ENCODE results near the gene KRT77. TPM values are rescaled to one million over a fixed set of nuclear protein-coding genes. Genes with fewer than 3 reads are reported as not detected.

Gene KRT77
- total RNA-seq, 3 donors from 2014 or later, result not detected

GRCh38 chr12:52683575-52684300 lies 19.6 kb downstream of the KRT77 start:
- DNase-seq (no peak), ATAC-seq (no peak)
- Mint-ChIP-seq H3K4me3 (no peak overlapping the region), H3K27me3 (ENCODE audit: low read depth) (no peaks in the 10 kb centered on the region), H3K36me3 (ENCODE audit: insufficient read depth) (no peaks in the 10 kb centered on the region), H3K9me3 (no peaks in the 10 kb centered on the region), H3K4me1 (ENCODE audit: low read depth) (peaks cover 45% of the 10 kb centered on the region)

DNA sequence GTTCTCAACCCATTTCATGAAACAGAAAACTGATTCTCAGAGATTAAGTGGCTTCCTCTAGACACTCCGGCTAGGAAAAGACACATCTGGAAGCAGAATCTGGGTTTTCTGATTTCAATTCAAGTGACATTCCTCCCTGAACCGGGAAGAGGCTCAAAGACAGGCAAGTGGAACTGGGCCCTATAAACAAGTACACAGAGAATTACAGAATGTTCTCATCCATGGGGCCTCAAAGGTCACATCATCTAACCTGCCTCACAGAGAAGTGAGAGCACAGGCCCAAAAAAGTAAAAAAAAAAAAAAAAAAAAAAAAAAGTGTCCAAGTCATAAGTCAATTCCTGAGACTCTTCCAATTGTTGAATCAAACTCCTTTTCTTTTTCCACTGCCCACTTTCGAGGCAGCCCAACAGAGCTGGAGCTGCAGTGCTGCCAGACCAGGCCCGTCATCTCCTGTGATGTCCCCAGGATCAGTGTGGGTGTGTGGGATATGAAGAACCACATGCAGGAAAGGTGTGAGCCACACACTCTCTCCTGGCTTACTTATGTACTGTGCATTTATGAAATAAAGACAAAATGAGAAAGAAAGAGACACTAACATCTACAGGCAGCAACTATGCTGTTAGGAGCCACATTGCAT lies 20.3 kb downstream of the KRT77 start:
- H3K9me3 Mint-ChIP-seq, result no peaks in the 10 kb centered on the region
- H3K36me3 Mint-ChIP-seq (ENCODE audit: insufficient read depth), result no peaks in the 10 kb centered on the region
- DNase-seq (no peak), ATAC-seq (no peak)
- H3K4me1 Mint-ChIP-seq (ENCODE audit: low read depth), result peaks cover 44% of the 10 kb centered on the region
- no peak overlapping the region for H3K4me3 Mint-ChIP-seq
- no peaks in the 10 kb centered on the region for H3K27me3 Mint-ChIP-seq (ENCODE audit: low read depth)

- Mint-ChIP-seq H3K4me1 (ENCODE audit: low read depth) (peaks cover 40% of the 10 kb centered on the region), H3K27me3 (ENCODE audit: low read depth) (no peaks in the 10 kb centered on the region), H3K36me3 (ENCODE audit: insufficient read depth) (no peaks in the 10 kb centered on the region), H3K4me3 (no peak overlapping the region), H3K9me3 (no peaks in the 10 kb centered on the region)
- no peak for ATAC-seq
- no peak for DNase-seq
Measured at GRCh38 chr12:52682381-52682660, 21.0 kb downstream of the KRT77 start.

- Mint-ChIP-seq H3K36me3 (ENCODE audit: insufficient read depth) (no peaks in the 10 kb centered on the region), H3K4me3 (no peak overlapping the region), H3K9me3 (no peaks in the 10 kb centered on the region), H3K27me3 (ENCODE audit: low read depth) (no peaks in the 10 kb centered on the region), H3K4me1 (ENCODE audit: low read depth) (peaks cover 38% of the 10 kb centered on the region)
- DNase-seq, result peak; percentile 15
- ATAC-seq, result peak; percentile 61 to 78
Measured at GRCh38 chr12:52681526-52682380, 21.6 kb downstream of the KRT77 start.

DNA sequence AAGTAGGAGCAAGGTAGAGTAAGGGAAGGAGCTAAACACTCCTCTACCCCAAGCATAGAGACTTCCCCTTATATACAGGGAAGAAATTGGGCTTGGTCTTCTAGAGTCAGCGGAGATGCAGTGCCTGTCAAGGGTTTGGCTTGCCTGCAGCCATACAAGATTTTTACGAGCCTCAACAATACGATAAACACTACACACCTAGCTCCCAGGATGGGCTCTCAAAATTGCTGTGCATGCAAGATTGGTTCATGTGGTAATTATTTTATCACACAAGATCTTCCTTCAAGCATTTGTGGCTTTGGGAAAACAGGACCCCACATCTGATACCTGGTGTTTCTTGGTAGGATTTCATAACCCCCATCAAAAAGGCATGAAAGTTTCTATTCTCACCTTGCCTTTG lies 23.0 kb downstream of the KRT77 start, which contains the start of gene KRT1:
TSS of gene KRT1 (minus strand) at position 45 of the 400 bp plus-strand sequence. CDS start 59 bp downstream, outside the sequence.
- no peak for ATAC-seq
- peaks cover 2% of the 10 kb centered on the region for H3K27me3 Mint-ChIP-seq (ENCODE audit: low read depth)
- no peaks in the 10 kb centered on the region for H3K36me3 Mint-ChIP-seq (ENCODE audit: insufficient read depth)
- H3K4me1 Mint-ChIP-seq (ENCODE audit: low read depth), result peaks cover 46% of the 10 kb centered on the region
- no peaks in the 10 kb centered on the region for H3K9me3 Mint-ChIP-seq
- no peak within 1 kb of the TSS for H3K4me3 Mint-ChIP-seq
- DNase-seq, result no peak

- H3K4me1 Mint-ChIP-seq (ENCODE audit: low read depth), result peaks cover 46% of the 10 kb centered on the region
Measured at GRCh38 chr12:52679875-52680274, 23.4 kb downstream of the KRT77 start.

DNA sequence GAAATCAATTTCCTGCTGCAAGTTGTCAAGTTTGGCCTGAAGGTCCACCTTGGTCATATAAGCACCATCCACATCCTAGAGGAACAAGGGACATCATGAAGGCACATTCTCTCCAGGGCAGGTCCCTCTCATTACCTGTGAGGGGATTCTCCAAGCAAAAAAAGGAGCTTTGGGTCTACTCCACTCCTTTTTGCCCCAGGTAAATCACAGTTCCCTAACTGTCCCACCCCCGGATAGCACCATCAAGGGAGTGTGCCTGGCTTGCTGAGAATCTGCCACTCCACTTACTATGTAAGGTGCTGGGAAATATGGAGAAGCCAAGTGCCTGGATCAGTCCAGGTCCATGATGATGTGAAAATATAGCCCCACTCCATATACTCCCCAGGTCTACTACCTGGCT lies 25.7 kb downstream of the KRT77 start:
- no peak for ATAC-seq
- no peaks in the 10 kb centered on the region for H3K9me3 Mint-ChIP-seq
- H3K36me3 Mint-ChIP-seq (ENCODE audit: insufficient read depth), result no peaks in the 10 kb centered on the region
- no peak overlapping the region for H3K4me3 Mint-ChIP-seq
- peaks cover 48% of the 10 kb centered on the region for H3K4me1 Mint-ChIP-seq (ENCODE audit: low read depth)
- peaks cover 2% of the 10 kb centered on the region for H3K27me3 Mint-ChIP-seq (ENCODE audit: low read depth)
- no peak for DNase-seq

More at GRCh38 chr12:52679875-52680274, 23.4 kb downstream of the KRT77 start:
- DNase-seq, result no peak
- no peak for ATAC-seq
- Mint-ChIP-seq H3K27me3 (ENCODE audit: low read depth) (peaks cover 2% of the 10 kb centered on the region), H3K9me3 (no peaks in the 10 kb centered on the region), H3K4me3 (no peak overlapping the region), H3K36me3 (ENCODE audit: insufficient read depth) (no peaks in the 10 kb centered on the region)

DNA sequence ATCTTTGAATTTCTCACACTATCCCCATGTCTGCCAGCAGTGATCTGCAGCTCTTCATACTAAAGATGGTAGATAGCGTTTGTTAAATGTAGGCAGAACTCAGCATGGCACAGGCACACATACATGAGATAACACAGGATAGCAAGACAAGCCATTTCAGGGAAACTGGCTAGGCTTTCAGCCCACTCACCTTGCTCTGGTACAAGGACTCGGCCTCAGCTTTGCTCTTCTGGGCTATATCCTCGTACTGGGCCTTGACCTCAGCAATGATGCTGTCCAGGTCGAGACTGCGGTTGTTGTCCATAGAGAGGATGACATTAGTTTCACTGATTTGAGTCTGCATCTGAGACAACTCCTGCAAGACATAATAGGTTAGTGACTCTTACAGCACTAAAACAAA lies 26.2 kb downstream of the KRT77 start:
- H3K4me3 Mint-ChIP-seq, result peak overlapping the region; percentile 5
- H3K4me1 Mint-ChIP-seq (ENCODE audit: low read depth), result peaks cover 43% of the 10 kb centered on the region

GRCh38 chr12:52676163-52676562 lies 27.2 kb downstream of the KRT77 start:
- Mint-ChIP-seq H3K4me1 (ENCODE audit: low read depth) (peaks cover 33% of the 10 kb centered on the region), H3K36me3 (ENCODE audit: insufficient read depth) (no peaks in the 10 kb centered on the region), H3K27me3 (ENCODE audit: low read depth) (peaks cover 2% of the 10 kb centered on the region), H3K4me3 (peak overlapping the region; percentile 6), H3K9me3 (no peaks in the 10 kb centered on the region)
- ATAC-seq, result no peak
- no peak for DNase-seq

More for the DNA sequence above, 26.2 kb downstream of the KRT77 start:
- no peak for ATAC-seq
- peaks cover 2% of the 10 kb centered on the region for H3K27me3 Mint-ChIP-seq (ENCODE audit: low read depth)
- no peaks in the 10 kb centered on the region for H3K9me3 Mint-ChIP-seq
- no peak for DNase-seq
- H3K36me3 Mint-ChIP-seq (ENCODE audit: insufficient read depth), result no peaks in the 10 kb centered on the region

DNA sequence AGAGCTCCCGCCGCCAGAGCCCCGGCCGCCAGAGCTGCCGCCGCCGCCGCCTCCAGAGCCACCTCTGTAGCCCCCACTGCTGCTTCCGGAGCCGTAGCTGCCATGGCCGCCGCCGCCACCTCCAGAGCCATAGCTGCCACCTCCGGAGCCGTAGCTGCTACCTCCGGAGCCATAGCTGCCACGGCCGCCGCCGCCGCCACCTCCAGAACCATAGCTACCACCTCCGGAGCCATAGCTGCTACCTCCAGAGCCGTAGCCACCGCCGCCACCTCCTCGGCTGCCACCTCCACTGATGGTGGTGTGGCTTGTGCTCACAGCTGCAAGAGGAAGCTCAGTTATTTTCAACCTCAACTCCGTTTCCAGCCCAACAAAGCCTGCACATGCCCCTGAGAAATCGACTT lies 28.0 kb downstream of the KRT77 start:
- Mint-ChIP-seq H3K36me3 (ENCODE audit: insufficient read depth) (no peaks in the 10 kb centered on the region), H3K4me3 (no peak overlapping the region), H3K4me1 (ENCODE audit: low read depth) (peaks cover 25% of the 10 kb centered on the region), H3K9me3 (no peaks in the 10 kb centered on the region), H3K27me3 (ENCODE audit: low read depth) (peaks cover 2% of the 10 kb centered on the region)
- DNase-seq, result no peak
- no peak for ATAC-seq

DNA sequence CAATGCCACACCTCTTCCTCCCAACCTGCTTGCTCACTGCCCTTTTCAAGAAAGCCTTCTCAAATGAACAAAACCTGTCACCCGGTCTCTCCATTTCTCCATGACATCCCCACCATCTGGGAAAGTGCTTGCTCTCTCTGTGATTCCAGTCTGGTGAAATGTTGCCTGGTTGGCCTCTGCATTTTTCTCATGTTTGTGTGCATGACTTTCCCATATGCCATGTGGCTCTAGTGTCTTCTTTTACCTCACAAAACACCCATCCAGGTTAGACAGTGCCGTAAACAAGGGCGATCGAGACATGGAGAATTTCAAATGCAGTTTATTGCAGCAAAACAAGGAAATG lies 28.9 kb downstream of the KRT77 start:
- Mint-ChIP-seq H3K9me3 (no peaks in the 10 kb centered on the region), H3K4me1 (ENCODE audit: low read depth) (peaks cover 19% of the 10 kb centered on the region), H3K4me3 (no peak overlapping the region), H3K27me3 (ENCODE audit: low read depth) (peaks cover 2% of the 10 kb centered on the region), H3K36me3 (ENCODE audit: insufficient read depth) (no peaks in the 10 kb centered on the region)
- DNase-seq (no peak), ATAC-seq (no peak)

DNA sequence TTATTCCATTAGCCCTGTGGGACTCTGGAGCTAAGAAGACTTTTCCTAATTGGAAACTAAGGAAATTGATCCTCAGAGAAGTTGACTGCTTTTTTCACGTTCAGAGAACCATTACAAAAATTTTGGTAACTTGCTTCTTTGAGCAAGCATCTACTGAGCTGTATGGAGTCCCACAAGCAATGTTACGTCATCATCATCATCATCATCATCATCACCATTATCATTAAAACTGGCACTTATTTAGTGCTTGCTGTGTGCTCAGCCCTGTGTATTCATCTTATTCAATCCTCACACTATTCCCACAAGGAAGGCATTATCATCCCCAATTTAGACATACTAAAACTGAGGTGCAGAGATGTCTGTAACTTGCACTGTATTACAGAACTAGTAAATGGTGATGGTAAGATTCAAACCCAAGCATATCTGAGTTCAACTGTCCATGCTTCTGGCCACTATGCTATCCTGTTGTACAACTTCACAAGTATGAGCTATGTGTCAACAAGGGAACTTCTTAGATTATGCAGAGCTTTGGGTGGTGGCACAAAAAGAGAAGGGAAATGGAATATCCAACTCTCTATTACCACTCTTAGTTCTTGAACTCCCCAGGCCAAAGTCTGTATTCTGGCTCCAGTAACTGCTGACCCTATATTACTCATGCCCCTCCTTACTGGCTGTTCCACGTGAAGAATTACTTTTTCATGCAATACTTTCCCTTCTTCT lies 29.5 kb downstream of the KRT77 start:
- Mint-ChIP-seq H3K4me3 (no peak overlapping the region), H3K4me1 (ENCODE audit: low read depth) (peaks cover 17% of the 10 kb centered on the region), H3K9me3 (no peaks in the 10 kb centered on the region), H3K27me3 (ENCODE audit: low read depth) (peaks cover 2% of the 10 kb centered on the region), H3K36me3 (ENCODE audit: insufficient read depth) (no peaks in the 10 kb centered on the region)
- DNase-seq (no peak), ATAC-seq (no peak)

- peaks cover 15% of the 10 kb centered on the region for H3K4me1 Mint-ChIP-seq (ENCODE audit: low read depth)
Measured at GRCh38 chr12:52673217-52673616, 30.1 kb downstream of the KRT77 start.

DNA sequence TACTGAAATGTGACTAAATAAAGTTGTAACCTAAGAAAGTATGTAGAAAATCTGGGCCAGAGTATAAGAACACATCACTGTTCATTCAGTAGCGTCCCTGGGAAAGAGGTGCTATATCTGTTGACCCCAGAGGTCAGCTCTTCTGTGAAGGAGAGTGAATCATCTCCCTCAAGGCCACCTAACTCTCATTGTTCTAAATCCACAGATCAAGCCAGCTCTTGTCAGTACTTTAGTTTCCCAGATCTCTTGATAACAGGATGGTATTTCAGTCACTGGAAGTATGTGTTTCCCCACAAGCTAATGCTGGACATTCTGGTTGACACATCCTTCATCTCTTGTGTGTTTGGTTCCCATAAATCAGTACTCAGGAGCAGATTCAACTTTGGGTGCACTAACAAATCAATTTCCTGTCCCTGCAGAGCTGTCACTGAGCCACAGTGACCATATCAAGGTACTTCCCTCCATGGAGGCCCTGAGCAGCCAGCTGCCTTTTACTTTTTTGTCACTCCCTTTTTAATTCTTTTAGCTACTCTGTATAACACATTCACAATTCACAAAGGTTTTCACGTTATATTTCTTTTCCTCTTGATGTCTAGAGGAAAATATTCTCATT lies 30.9 kb downstream of the KRT77 start:
- no peaks in the 10 kb centered on the region for H3K36me3 Mint-ChIP-seq (ENCODE audit: insufficient read depth)
- H3K9me3 Mint-ChIP-seq, result no peaks in the 10 kb centered on the region
- peaks cover 15% of the 10 kb centered on the region for H3K4me1 Mint-ChIP-seq (ENCODE audit: low read depth)
- no peak for ATAC-seq
- no peak for DNase-seq
- no peak overlapping the region for H3K4me3 Mint-ChIP-seq
- peaks cover 2% of the 10 kb centered on the region for H3K27me3 Mint-ChIP-seq (ENCODE audit: low read depth)

More at GRCh38 chr12:52673217-52673616, 30.1 kb downstream of the KRT77 start:
- Mint-ChIP-seq H3K36me3 (ENCODE audit: insufficient read depth) (no peaks in the 10 kb centered on the region), H3K9me3 (no peaks in the 10 kb centered on the region), H3K27me3 (ENCODE audit: low read depth) (peaks cover 2% of the 10 kb centered on the region), H3K4me3 (no peak overlapping the region)
- DNase-seq (no peak), ATAC-seq (no peak)
